ENCODE measurements around the gene ATP10A. TPM values are rescaled to one million over a fixed set of nuclear protein-coding genes. Genes with fewer than 3 reads are reported as not detected.

ATP10A gene
- total RNA-seq, 1 experiment from 2014 or later: not detected

DNA sequence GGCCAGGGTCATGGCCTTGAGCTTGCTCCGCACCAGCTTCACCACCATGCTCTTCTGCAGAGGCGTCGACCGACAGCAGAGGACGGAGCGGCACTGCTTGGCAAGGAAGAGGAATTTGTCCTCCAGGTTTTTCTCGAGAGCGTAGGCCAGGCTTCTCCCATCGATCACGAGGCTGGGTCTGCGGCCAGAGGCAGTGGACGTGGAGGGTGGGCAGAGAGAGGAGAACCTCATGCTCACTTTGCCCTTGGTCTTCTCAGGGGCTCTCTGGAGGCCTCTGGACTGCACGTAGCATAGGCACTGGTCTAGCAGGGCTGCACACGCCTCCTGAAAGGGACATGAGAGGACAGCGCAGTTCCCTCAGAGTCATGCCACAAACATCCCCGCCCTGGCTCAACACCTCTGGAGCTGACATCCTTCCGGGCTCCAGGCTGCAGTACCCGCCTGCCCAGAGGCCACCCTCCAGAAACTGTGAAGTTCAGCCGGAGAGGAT is 168.3 kb downstream of the ATP10A start:
- TF ChIP-seq, protein P1, sequence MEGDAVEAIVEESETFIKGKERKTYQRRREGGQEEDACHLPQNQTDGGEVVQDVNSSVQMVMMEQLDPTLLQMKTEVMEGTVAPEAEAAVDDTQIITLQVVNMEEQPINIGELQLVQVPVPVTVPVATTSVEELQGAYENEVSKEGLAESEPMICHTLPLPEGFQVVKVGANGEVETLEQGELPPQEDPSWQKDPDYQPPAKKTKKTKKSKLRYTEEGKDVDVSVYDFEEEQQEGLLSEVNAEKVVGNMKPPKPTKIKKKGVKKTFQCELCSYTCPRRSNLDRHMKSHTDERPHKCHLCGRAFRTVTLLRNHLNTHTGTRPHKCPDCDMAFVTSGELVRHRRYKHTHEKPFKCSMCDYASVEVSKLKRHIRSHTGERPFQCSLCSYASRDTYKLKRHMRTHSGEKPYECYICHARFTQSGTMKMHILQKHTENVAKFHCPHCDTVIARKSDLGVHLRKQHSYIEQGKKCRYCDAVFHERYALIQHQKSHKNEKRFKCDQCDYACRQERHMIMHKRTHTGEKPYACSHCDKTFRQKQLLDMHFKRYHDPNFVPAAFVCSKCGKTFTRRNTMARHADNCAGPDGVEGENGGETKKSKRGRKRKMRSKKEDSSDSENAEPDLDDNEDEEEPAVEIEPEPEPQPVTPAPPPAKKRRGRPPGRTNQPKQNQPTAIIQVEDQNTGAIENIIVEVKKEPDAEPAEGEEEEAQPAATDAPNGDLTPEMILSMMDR (IDR thresholded peaks at IDR 0.05; ENCODE audit: unreplicated experiment): no peak
- DNase-seq (ENCODE audit: unreplicated experiment): no peak
- intact Hi-C loops (cut with micrococcal nuclease): no loop called here
- Mint-ChIP-seq H3K27ac (ENCODE audit: low read depth, unreplicated experiment) (no peak overlapping the region), H3K27me3 (ENCODE audit: insufficient read depth, unreplicated experiment) (no peaks in the 10 kb centered on the region), H3K36me3 (ENCODE audit: insufficient read depth, unreplicated experiment) (no peaks in the 10 kb centered on the region), H3K9me3 (ENCODE audit: unreplicated experiment) (peaks cover 25% of the 10 kb centered on the region), H3K4me1 (ENCODE audit: insufficient read depth, unreplicated experiment) (no peaks in the 10 kb centered on the region), H3K4me3 (ENCODE audit: unreplicated experiment) (no peak overlapping the region)
- POLR2A ChIA-PET: no interaction called here
- CTCF ChIA-PET: no interaction called here
- BruUV-seq (replicated peaks): no TSS peak

- Mint-ChIP-seq H3K27ac (ENCODE audit: low read depth, unreplicated experiment) (no peak overlapping the region), H3K27me3 (ENCODE audit: insufficient read depth, unreplicated experiment) (no peaks in the 10 kb centered on the region), H3K36me3 (ENCODE audit: insufficient read depth, unreplicated experiment) (no peaks in the 10 kb centered on the region), H3K4me3 (ENCODE audit: unreplicated experiment) (no peak overlapping the region), H3K9me3 (ENCODE audit: unreplicated experiment) (peaks cover 25% of the 10 kb centered on the region), H3K4me1 (ENCODE audit: insufficient read depth, unreplicated experiment) (no peaks in the 10 kb centered on the region)
- no peak for DNase-seq (ENCODE audit: unreplicated experiment)
- CTCF ChIA-PET: no interaction called here
- POLR2A ChIA-PET: no interaction called here
- intact Hi-C loops (cut with micrococcal nuclease): no loop called here
- no TSS peak for BruUV-seq (replicated peaks)
- TF ChIP-seq, protein P1 (IDR thresholded peaks at IDR 0.05; ENCODE audit: unreplicated experiment): no peak
These were observed 168.9 kb downstream of the ATP10A start for GRCh38 chr15:25694239-25694584.

GRCh38 chr15:25693321-25694238 is 169.5 kb downstream of the ATP10A start:
- no peaks in the 10 kb centered on the region for H3K27me3 Mint-ChIP-seq (ENCODE audit: insufficient read depth, unreplicated experiment)
- no peak for DNase-seq (ENCODE audit: unreplicated experiment)
- H3K4me1 Mint-ChIP-seq (ENCODE audit: insufficient read depth, unreplicated experiment): no peaks in the 10 kb centered on the region
- intact Hi-C loops (cut with micrococcal nuclease): no loop called here
- CTCF ChIA-PET: interaction anchor here (0.7 kb wide), 1 partner anchor 11 kb away, joined by 3 read pairs; no protein-coding TSS in a partner anchor
- no peak overlapping the region for H3K27ac Mint-ChIP-seq (ENCODE audit: low read depth, unreplicated experiment)
- TF ChIP-seq, protein P1 (IDR thresholded peaks at IDR 0.05; ENCODE audit: unreplicated experiment): no peak
- POLR2A ChIA-PET: no interaction called here
- no TSS peak for BruUV-seq (replicated peaks)
- H3K4me3 Mint-ChIP-seq (ENCODE audit: unreplicated experiment): no peak overlapping the region
- peaks cover 25% of the 10 kb centered on the region for H3K9me3 Mint-ChIP-seq (ENCODE audit: unreplicated experiment)
- H3K36me3 Mint-ChIP-seq (ENCODE audit: insufficient read depth, unreplicated experiment): no peaks in the 10 kb centered on the region

DNA sequence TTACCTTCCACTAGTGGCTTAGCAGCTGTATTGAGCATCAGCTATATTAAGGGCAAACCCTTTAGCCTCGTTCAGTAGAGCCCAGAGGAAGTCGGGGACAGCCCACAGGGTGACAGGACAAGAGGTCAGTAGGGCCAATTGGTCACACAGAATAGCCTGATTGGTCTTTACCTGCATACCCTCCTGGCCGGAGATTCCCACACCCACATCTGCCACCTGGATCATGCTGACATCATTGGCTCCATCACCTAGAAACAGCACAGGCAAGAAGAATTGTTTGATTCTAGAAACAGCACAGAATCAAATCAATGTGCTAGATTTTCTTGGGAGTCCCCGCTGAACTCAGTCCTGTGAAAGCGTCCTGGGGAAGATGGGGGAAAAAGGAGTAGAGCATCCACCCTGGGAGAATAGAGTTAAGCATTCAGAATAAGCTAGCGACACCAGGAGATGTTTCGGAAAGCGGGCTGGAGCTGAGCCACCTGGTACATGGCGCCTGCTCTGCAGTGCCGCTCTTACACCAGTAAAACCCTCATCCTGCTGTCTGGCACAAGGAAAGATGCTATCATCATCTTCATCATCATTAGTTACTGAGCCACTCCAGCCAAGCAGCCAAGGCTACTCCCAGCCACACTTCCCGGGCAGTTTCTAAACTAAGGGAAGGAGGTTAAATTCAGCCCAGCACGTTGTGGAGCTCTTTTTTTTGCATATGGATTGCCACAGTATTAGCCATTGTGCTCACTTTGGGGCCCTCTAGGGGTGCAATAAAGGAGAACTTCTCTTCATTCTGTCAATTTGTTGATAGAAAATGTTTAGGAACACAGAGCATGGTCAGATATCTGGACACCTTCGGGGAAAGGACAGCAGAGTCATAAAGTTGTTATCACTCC is 171.3 kb downstream of the ATP10A start:
- Mint-ChIP-seq H3K9me3 (ENCODE audit: unreplicated experiment) (peaks cover 18% of the 10 kb centered on the region), H3K4me3 (ENCODE audit: unreplicated experiment) (no peak overlapping the region), H3K36me3 (ENCODE audit: insufficient read depth, unreplicated experiment) (no peaks in the 10 kb centered on the region), H3K27me3 (ENCODE audit: insufficient read depth, unreplicated experiment) (no peaks in the 10 kb centered on the region), H3K27ac (ENCODE audit: low read depth, unreplicated experiment) (no peak overlapping the region), H3K4me1 (ENCODE audit: insufficient read depth, unreplicated experiment) (no peaks in the 10 kb centered on the region)
- TF ChIP-seq, protein P1 (IDR thresholded peaks at IDR 0.05; ENCODE audit: unreplicated experiment): no peak
- no TSS peak for BruUV-seq (replicated peaks)
- CTCF ChIA-PET: no interaction called here
- DNase-seq (ENCODE audit: unreplicated experiment): no peak
- POLR2A ChIA-PET: no interaction called here
- intact Hi-C loops (cut with micrococcal nuclease): no loop called here
